ENCODE data around the gene LGALS1. TPM values are rescaled to one million over a fixed set of nuclear protein-coding genes. Genes with fewer than 3 reads are reported as not detected.

LGALS1 gene
- total RNA-seq: 1,000 to 10,000 TPM; 1,470 to 1,957 TPM

GRCh38 chr22:37674951-37675929, at the start of gene LGALS1:
Gene LGALS1 (plus strand): TSS chr22:37675636. CDS start chr22:37675703, 67 bp downstream.
- H3K27me3 ChIP-seq (replicated peaks; ENCODE audit: insufficient read depth): no peaks in the 10 kb centered on the region
- peak; percentile 82 for ATAC-seq (ENCODE audit: insufficient number of reproducible peaks, low FRiP score, low read depth)
- peak within 1 kb of the TSS; percentile 89 for H3K4me3 ChIP-seq
- no peaks in the 10 kb centered on the region for H3K9me3 ChIP-seq
- H3K27ac ChIP-seq: peak within 1 kb of the TSS; percentile 89
- peaks cover 18 to 23% of the 10 kb centered on the region in 2 donors for H3K4me1 ChIP-seq (ENCODE audit: control insufficient read depth in 1 of 2, low read depth in 2 of 2)
- peak; percentile 92 for DNase-seq (ENCODE audit: low spot score)
- H3K36me3 ChIP-seq: peaks cover 17% of the 10 kb centered on the region
- TF ChIP-seq CTCF (IDR thresholded peaks at IDR 0.05): no peak

- peak overlapping the region; percentile 64 to 66 for H3K27ac ChIP-seq
- ATAC-seq (ENCODE audit: insufficient number of reproducible peaks, low FRiP score, low read depth) (no peak), DNase-seq (ENCODE audit: low spot score) (no peak)
- TF ChIP-seq CTCF (IDR thresholded peaks at IDR 0.05): no peak
- peaks cover 14 to 23% of the 10 kb centered on the region in 2 donors for H3K4me1 ChIP-seq (ENCODE audit: control insufficient read depth in 1 of 2, low read depth in 2 of 2)
- peaks cover 16% of the 10 kb centered on the region for H3K36me3 ChIP-seq
- H3K9me3 ChIP-seq: no peaks in the 10 kb centered on the region
- no peak overlapping the region for H3K4me3 ChIP-seq
- H3K27me3 ChIP-seq (replicated peaks; ENCODE audit: insufficient read depth): no peaks in the 10 kb centered on the region
Observed at GRCh38 chr22:37625737-37626136, 49.7 kb upstream of the LGALS1 start.

DNA sequence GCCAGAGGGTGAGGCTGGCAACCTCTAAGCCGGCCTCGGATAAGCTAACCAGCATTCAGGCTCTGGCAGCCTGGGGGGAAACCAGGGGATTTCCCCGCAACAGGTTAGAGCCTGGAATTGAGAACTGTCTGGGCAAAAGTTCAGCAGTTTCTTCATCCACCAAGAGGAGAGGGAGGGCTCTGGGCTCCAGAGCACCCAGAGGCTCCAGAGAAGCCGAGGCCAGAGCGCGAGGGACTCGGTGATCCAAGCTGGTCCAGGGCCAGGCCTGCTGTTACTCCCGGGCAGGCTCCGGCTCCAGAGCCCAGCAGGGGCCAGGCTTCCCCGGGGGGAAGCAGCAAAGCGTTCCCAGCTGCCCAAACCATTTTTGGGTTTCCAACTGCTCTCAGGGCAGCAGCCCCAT, 49.3 kb upstream of the LGALS1 start:
- peaks cover 14 to 23% of the 10 kb centered on the region in 2 donors for H3K4me1 ChIP-seq (ENCODE audit: control insufficient read depth in 1 of 2, low read depth in 2 of 2)
- DNase-seq (ENCODE audit: low spot score) (peak; percentile 43), ATAC-seq (ENCODE audit: insufficient number of reproducible peaks, low FRiP score, low read depth) (peak; percentile 45)
- TF ChIP-seq CTCF (IDR thresholded peaks at IDR 0.05): peak; percentile 8
- H3K27me3 ChIP-seq (replicated peaks; ENCODE audit: insufficient read depth): no peaks in the 10 kb centered on the region
- peaks cover 17% of the 10 kb centered on the region for H3K36me3 ChIP-seq
- H3K9me3 ChIP-seq: no peaks in the 10 kb centered on the region
- no peak overlapping the region for H3K4me3 ChIP-seq
- H3K27ac ChIP-seq: peak overlapping the region; percentile 64 to 66

DNA sequence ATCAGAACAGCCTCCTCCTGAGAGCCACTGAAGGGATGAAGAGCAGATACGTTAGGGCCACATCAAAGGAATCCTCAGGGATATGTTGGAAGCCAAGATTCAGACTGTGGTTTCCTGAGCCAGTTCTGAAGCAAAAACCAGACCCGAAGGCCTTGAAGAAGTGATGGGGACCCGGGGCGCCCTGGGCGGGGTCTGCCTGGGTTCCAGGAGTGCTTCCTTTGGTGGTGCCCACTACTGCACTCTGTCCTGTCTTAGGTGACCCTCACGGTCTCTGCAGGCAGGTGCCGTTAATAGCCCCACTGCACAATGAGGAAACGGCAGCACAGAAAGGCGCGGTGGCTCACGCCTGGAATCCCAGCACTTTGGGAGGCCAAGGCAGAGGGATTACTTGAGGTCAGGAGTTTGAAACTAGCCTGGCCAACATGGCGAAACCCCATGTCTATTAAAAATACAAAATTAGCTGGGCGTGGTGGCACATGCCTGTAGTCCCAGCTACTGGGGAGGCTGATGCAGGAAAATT, 48.8 kb upstream of the LGALS1 start:
- Histone ChIP-seq H3K4me1 (ENCODE audit: control insufficient read depth in 1 of 2, low read depth in 2 of 2) (peaks cover 14 to 23% of the 10 kb centered on the region in 2 donors), H3K36me3 (peaks cover 14% of the 10 kb centered on the region), H3K27me3 (replicated peaks; ENCODE audit: insufficient read depth) (no peaks in the 10 kb centered on the region), H3K27ac (peak overlapping the region; percentile 64 to 66), H3K9me3 (no peaks in the 10 kb centered on the region), H3K4me3 (no peak overlapping the region)
- TF ChIP-seq CTCF (IDR thresholded peaks at IDR 0.05): no peak
- ATAC-seq (ENCODE audit: insufficient number of reproducible peaks, low FRiP score, low read depth) (no peak), DNase-seq (ENCODE audit: low spot score) (no peak)

DNA sequence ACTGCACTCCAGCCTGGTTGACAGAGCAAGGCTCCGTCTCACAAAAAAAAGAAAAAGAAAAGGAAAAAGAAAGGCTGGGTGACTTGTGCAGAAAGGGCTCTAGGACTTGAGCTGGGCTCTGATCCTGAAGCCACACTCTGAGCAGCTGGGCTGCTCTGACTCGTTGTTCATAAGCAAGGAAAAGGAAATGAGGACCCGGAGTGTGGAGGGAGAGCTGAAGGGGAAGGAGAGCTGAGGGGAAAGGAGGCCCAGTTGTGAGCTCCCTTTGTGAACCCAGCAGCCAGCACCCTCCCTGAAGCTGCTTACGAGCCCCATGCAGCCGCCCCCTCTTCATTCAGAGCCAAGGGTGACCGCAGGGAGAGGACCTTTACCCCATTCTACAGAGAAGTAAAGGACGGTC, 48.3 kb upstream of the LGALS1 start:
- Histone ChIP-seq H3K36me3 (peaks cover 14% of the 10 kb centered on the region), H3K27me3 (replicated peaks; ENCODE audit: insufficient read depth) (no peaks in the 10 kb centered on the region), H3K27ac (peak overlapping the region; percentile 64 to 66), H3K9me3 (no peaks in the 10 kb centered on the region), H3K4me3 (no peak overlapping the region), H3K4me1 (ENCODE audit: control insufficient read depth in 1 of 2, low read depth in 2 of 2) (peaks cover 14 to 23% of the 10 kb centered on the region in 2 donors)
- TF ChIP-seq CTCF (IDR thresholded peaks at IDR 0.05): no peak
- ATAC-seq (ENCODE audit: insufficient number of reproducible peaks, low FRiP score, low read depth): no peak
- DNase-seq (ENCODE audit: low spot score): no peak

Data from thoracic aorta (tissue), 2 donors.